Neural cell (in vitro differentiated cells): ENCODE data around the gene NRG2. TPM values are rescaled to one million over a fixed set of nuclear protein-coding genes. Genes with fewer than 3 reads are reported as not detected.

ENCODE experiments used
- H2AFZ ChIP-seq: fragments of 200-600, 300-800 bp; sonication (generic), shearing (Covaris generic); 2 replicates; pipeline ENCODE4 v1.6.0; 2014; ENCODE audit warnings: low read depth, mild to moderate bottlenecking, antibody characterized with exemption, low read length, moderate library complexity
- H3F3A ChIP-seq: fragments of 200-600 bp; shearing (Covaris generic); 2 replicates; pipeline ENCODE4 v1.6.1; 2016; ENCODE audit warnings: mild to moderate bottlenecking, moderate library complexity, mixed read lengths, antibody characterized with exemption, low read length; ENCODE audit not compliant: insufficient read depth, poor library complexity, severe bottlenecking
- H3K27ac ChIP-seq: fragments of 200-600, 300-800 bp; sonication (generic), shearing (Covaris generic); 2 replicates; pipeline ENCODE4 v1.5.1; 2014; ENCODE audit warnings: mild to moderate bottlenecking, low read length, moderate library complexity
- H3K27me3 ChIP-seq: fragments of 300-800, 200-600 bp; sonication (generic), shearing (Covaris generic); 2 replicates; pipeline ENCODE4 v1.6.0; 2014; ENCODE audit warnings: mild to moderate bottlenecking, low read depth, low read length, moderate library complexity; ENCODE audit not compliant: insufficient read depth
- H3K36me3 ChIP-seq: fragments of 300-800, 200-600 bp; sonication (generic), shearing (Covaris generic); 2 replicates; pipeline ENCODE4 v1.5.1; 2014; ENCODE audit warnings: mild to moderate bottlenecking, antibody characterized with exemption, low read length, moderate library complexity; ENCODE audit not compliant: insufficient read depth
- H3K4me2 ChIP-seq: fragments of 300-800, 200-600 bp; sonication (generic), shearing (Covaris generic); 2 replicates; pipeline ENCODE4 v1.6.0; 2014; ENCODE audit warnings: mild to moderate bottlenecking, low read length
- H3K4me3 ChIP-seq: fragments of 300-800, 200-600 bp; sonication (generic), shearing (Covaris generic); 2 replicates; pipeline ENCODE4 v1.5.1; 2014; ENCODE audit warnings: mild to moderate bottlenecking, low read length, moderate library complexity
- H3K79me2 ChIP-seq: fragments of 200-600 bp; shearing (Covaris generic); replicated peaks from 2 replicates; pipeline ENCODE4 v1.6.0; 2014; ENCODE audit warnings: mild to moderate bottlenecking, low read length, moderate library complexity; ENCODE audit not compliant: insufficient read depth
- H3K9ac ChIP-seq: fragments of 300-800, 200-600 bp; sonication (generic), shearing (Covaris generic); 2 replicates; pipeline ENCODE4 v1.6.1; 2016; ENCODE audit warnings: mild to moderate bottlenecking, low read length, mixed read lengths
- H3K9me2 ChIP-seq: fragments of 200-600 bp; shearing (Covaris generic); 2 replicates; pipeline ENCODE4 v1.6.1; 2016; ENCODE audit warnings: mild to moderate bottlenecking, low read length, mixed read lengths; ENCODE audit not compliant: insufficient read depth
- H3K9me3 ChIP-seq: fragments of 200-600, 300-800 bp; sonication (generic), shearing (Covaris generic); 2 replicates; pipeline ENCODE4 v1.6.1; 2016; ENCODE audit warnings: mild to moderate bottlenecking, mixed run types, low read length, moderate library complexity, mixed read lengths
- H4K20me1 ChIP-seq: fragments of 200-600 bp; shearing (Covaris generic); 2 replicates; pipeline ENCODE4 v1.6.1; 2016; ENCODE audit warnings: mild to moderate bottlenecking, mixed run types; ENCODE audit not compliant: insufficient read depth
- CTCF ChIP-seq: fragments of 450-650 bp; IDR thresholded peaks from 2 replicates; pipeline ENCODE4 v1.5.1; 2014; ENCODE audit warnings: antibody characterized with exemption, mild to moderate bottlenecking, moderate library complexity; ENCODE audit not compliant: poor library complexity, severe bottlenecking
- EP300 ChIP-seq: fragments of 450-650 bp; conservative IDR thresholded peaks from 2 replicates; pipeline ENCODE4 v1.6.1; 2014; ENCODE audit warnings: antibody characterized with exemption, mild to moderate bottlenecking, moderate library complexity; ENCODE audit not compliant: poor library complexity, severe bottlenecking
- EZH2 ChIP-seq: fragments of 200-600, 300-800 bp; shearing (Covaris generic), sonication (generic); IDR thresholded peaks from 2 replicates; pipeline ENCODE4 v1.6.1; 2014; ENCODE audit warnings: antibody characterized with exemption, low read length, borderline replicate concordance, mild to moderate bottlenecking; ENCODE audit not compliant: insufficient read depth, poor library complexity, severe bottlenecking
- MXI1 ChIP-seq: fragments of 450-650 bp; conservative IDR thresholded peaks from 2 replicates; pipeline ENCODE4 v1.6.1; 2014; ENCODE audit warnings: antibody characterized with exemption, mild to moderate bottlenecking; ENCODE audit not compliant: poor library complexity, severe bottlenecking
- POLR2AphosphoS5 ChIP-seq: IDR thresholded peaks from 2 replicates; pipeline ENCODE4 v1.6.1; 2012
- RAD21 ChIP-seq: fragments of 450-650 bp; conservative IDR thresholded peaks from 2 replicates; pipeline ENCODE4 v1.6.1; 2014; ENCODE audit warnings: antibody characterized with exemption, mild to moderate bottlenecking, moderate library complexity
- REST ChIP-seq: IDR thresholded peaks from 2 replicates; pipeline ENCODE4 v1.6.1; 2012; ENCODE audit warnings: borderline replicate concordance
- SMC3 ChIP-seq: fragments of 450-650 bp; conservative IDR thresholded peaks from 2 replicates; pipeline ENCODE4 v1.6.1; 2014; ENCODE audit warnings: antibody characterized with exemption, mild to moderate bottlenecking, moderate library complexity; ENCODE audit not compliant: poor library complexity
- TAF1 ChIP-seq: IDR thresholded peaks from 2 replicates; pipeline ENCODE4 v1.6.1; 2012; ENCODE audit warnings: low read depth
- polyA plus RNA-seq: library from polyadenylated mRNA; depleted of rRNA; stranded (reverse); fragments of >200 nt; gene quantifications from 2 replicates; pipeline ENCODE4 v1.2.3, GENCODE V29; 2014

The NRG2 gene
- polyA plus RNA-seq, 1 donor from 2014 or later = 5.4 TPM

GRCh38 chr5:139975942-139976341, 67.2 kb downstream of the NRG2 start:
- TF ChIP-seq CTCF = no peak
- TF ChIP-seq REST = no peak
- TF ChIP-seq TAF1 = no peak
- no peak for TF ChIP-seq RAD21
- no peak for TF ChIP-seq EP300
- TF ChIP-seq SMC3 = no peak
- no peak for TF ChIP-seq MXI1
- TF ChIP-seq EZH2 = no peak
- no peak for TF ChIP-seq POLR2AphosphoS5
- H3K9ac ChIP-seq = no peak overlapping the region
- no peaks in the 10 kb centered on the region for H3K36me3 ChIP-seq
- no peak overlapping the region for H3K27ac ChIP-seq
- no peaks in the 10 kb centered on the region for H4K20me1 ChIP-seq
- H3K4me2 ChIP-seq = no peak overlapping the region
- H2AFZ ChIP-seq = no peak overlapping the region
- H3K27me3 ChIP-seq = no peaks in the 10 kb centered on the region
- H3K9me2 ChIP-seq = no peaks in the 10 kb centered on the region
- H3K9me3 ChIP-seq = no peaks in the 10 kb centered on the region
- no peaks in the 10 kb centered on the region for H3K79me2 ChIP-seq
- no peaks in the 10 kb centered on the region for H3F3A ChIP-seq
- H3K4me3 ChIP-seq = no peak overlapping the region

GRCh38 chr5:139975306-139975705, 67.8 kb downstream of the NRG2 start:
- Histone ChIP-seq H3K9me2 (no peaks in the 10 kb centered on the region), H3K27me3 (no peaks in the 10 kb centered on the region), H3K4me2 (no peak overlapping the region), H3K36me3 (no peaks in the 10 kb centered on the region), H3K9me3 (no peaks in the 10 kb centered on the region), H4K20me1 (no peaks in the 10 kb centered on the region), H3K4me3 (no peak overlapping the region), H3K79me2 (no peaks in the 10 kb centered on the region), H3K9ac (no peak overlapping the region), H3F3A (no peaks in the 10 kb centered on the region), H2AFZ (no peak overlapping the region), H3K27ac (no peak overlapping the region)
- TF ChIP-seq MXI1 (no peak), REST (no peak), EZH2 (no peak), TAF1 (no peak), RAD21 (no peak), CTCF (no peak), EP300 (no peak), SMC3 (no peak), POLR2AphosphoS5 (no peak)
